ENCODE data around the gene BPHL.
A peak's percentile ranks its signal among the peaks of the same experiment; 100 is the strongest.

The BPHL gene

DNA sequence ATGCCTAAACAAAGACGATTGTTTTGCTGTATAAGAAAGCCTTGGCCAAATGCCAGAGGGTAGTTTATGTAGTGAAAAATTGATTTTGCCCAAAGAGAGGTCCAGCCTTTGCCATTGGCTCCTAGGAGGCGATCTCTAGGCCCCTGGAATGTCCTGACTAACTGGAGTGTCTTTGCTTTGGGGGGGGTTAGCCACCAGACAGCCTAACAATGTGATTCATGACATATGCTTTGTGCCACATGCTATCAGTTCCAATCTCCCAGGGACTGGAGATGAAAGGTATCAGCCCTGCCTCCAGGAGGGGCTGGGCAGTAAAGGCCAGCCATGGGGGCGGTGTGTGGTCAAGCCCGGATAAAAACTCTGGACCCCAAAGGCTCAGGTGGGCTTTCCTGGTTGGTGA is 71.5 kb downstream of the BPHL start:
- no peak for DNase-seq
- TF ChIP-seq EZH2 (IDR thresholded peaks at IDR 0.05; ENCODE audit: borderline replicate concordance, low read depth, low read length, severe bottlenecking) = no peak
- TF ChIP-seq, protein P1, sequence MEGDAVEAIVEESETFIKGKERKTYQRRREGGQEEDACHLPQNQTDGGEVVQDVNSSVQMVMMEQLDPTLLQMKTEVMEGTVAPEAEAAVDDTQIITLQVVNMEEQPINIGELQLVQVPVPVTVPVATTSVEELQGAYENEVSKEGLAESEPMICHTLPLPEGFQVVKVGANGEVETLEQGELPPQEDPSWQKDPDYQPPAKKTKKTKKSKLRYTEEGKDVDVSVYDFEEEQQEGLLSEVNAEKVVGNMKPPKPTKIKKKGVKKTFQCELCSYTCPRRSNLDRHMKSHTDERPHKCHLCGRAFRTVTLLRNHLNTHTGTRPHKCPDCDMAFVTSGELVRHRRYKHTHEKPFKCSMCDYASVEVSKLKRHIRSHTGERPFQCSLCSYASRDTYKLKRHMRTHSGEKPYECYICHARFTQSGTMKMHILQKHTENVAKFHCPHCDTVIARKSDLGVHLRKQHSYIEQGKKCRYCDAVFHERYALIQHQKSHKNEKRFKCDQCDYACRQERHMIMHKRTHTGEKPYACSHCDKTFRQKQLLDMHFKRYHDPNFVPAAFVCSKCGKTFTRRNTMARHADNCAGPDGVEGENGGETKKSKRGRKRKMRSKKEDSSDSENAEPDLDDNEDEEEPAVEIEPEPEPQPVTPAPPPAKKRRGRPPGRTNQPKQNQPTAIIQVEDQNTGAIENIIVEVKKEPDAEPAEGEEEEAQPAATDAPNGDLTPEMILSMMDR (IDR thresholded peaks at IDR 0.05; ENCODE audit: borderline replicate concordance, extremely low read depth, low read length, poor library complexity, severe bottlenecking) = no peak
- Histone ChIP-seq H3K36me3 (ENCODE audit: insufficient read depth, low read length) (no peaks in the 10 kb centered on the region), H4K20me1 (ENCODE audit: insufficient read depth, low read length) (no peaks in the 10 kb centered on the region), H3K4me1 (ENCODE audit: insufficient read depth, low read length) (no peaks in the 10 kb centered on the region), H2AFZ (ENCODE audit: low read depth, low read length) (no peak overlapping the region), H3K27ac (ENCODE audit: low read length) (no peak overlapping the region), H3K27me3 (ENCODE audit: insufficient read depth, low read length, poor library complexity) (peaks cover 16% of the 10 kb centered on the region), H3K9ac (ENCODE audit: low read depth, low read length) (no peak overlapping the region), H3K79me2 (ENCODE audit: insufficient read depth, low read length) (no peaks in the 10 kb centered on the region), H3K9me3 (ENCODE audit: insufficient read depth, low read length, severe bottlenecking) (no peaks in the 10 kb centered on the region), H3K4me2 (ENCODE audit: insufficient read depth, low read length) (no peak overlapping the region), H3K4me3 (ENCODE audit: low read depth in 1 of 2, low read length in 2 of 2) (no peak overlapping the region)
- no peak for ATAC-seq (ENCODE audit: insufficient read depth, low read depth)

DNA sequence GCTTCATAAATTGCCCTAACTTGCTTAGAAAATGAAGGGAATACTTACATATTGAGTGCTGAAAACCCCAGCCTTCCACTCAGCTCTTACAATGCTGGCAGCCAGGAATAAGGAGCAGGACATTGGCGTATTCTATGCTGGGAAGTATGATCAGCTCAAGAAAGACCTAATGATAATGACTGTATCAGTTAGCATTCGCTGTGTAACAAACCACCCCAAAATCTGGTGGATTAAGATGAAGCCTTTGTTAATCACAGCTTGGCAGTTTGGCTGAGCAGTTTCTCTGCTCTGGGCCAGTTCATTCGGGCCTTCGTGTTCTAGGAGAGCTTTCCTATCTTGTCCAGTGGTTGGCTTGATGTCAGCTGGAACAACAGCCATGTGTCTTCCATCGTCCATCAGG is 72.3 kb downstream of the BPHL start:
- Histone ChIP-seq H3K4me3 (ENCODE audit: low read depth in 1 of 2, low read length in 2 of 2) (no peak overlapping the region), H3K79me2 (ENCODE audit: insufficient read depth, low read length) (no peaks in the 10 kb centered on the region), H4K20me1 (ENCODE audit: insufficient read depth, low read length) (no peaks in the 10 kb centered on the region), H3K9ac (ENCODE audit: low read depth, low read length) (no peak overlapping the region), H2AFZ (ENCODE audit: low read depth, low read length) (no peak overlapping the region), H3K4me2 (ENCODE audit: insufficient read depth, low read length) (no peak overlapping the region), H3K36me3 (ENCODE audit: insufficient read depth, low read length) (no peaks in the 10 kb centered on the region), H3K27me3 (ENCODE audit: insufficient read depth, low read length, poor library complexity) (peaks cover 12% of the 10 kb centered on the region), H3K27ac (ENCODE audit: low read length) (no peak overlapping the region), H3K4me1 (ENCODE audit: insufficient read depth, low read length) (no peaks in the 10 kb centered on the region), H3K9me3 (ENCODE audit: insufficient read depth, low read length, severe bottlenecking) (no peaks in the 10 kb centered on the region)
- ATAC-seq (ENCODE audit: insufficient read depth, low read depth) = no peak
- no peak for DNase-seq
- TF ChIP-seq, protein P1 (IDR thresholded peaks at IDR 0.05; ENCODE audit: borderline replicate concordance, extremely low read depth, low read length, poor library complexity, severe bottlenecking) = no peak
- TF ChIP-seq EZH2 (IDR thresholded peaks at IDR 0.05; ENCODE audit: borderline replicate concordance, low read depth, low read length, severe bottlenecking) = no peak

DNA sequence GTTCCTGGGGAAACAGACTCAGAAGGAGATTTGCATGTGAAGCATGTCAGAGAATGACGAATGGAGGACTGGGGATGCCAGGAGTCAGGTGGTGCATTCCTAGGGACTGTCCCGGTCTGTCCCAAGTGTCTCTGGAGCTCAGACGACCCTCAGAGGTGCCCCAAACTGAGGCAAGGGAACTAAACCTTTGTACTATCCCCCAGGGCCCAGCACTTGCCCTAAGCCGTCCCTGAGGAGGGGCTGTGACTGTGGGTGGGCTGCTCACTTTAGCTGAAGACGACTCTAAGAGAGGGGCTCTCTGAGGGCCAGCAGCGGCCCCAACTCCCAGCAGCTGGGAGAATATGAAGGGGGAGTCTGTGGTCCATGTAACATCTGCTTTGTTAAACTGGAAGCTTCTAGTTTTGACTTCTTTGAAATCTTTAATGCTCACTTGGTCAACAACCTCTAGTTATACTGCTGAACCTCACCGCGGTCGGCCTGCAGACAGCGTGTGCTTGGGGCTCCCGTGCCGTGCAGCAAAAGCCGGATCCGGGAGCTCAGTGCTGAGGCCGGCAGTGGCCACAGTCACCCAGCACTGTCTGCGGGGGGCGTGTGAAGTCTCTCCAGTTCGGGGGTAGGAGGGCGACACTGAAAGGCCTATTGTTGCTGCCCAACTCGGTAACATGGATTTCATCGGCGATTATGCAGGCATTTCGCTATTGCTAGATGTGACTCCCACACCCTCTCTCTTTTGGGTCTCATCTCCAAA is 74.8 kb downstream of the BPHL start:
- DNase-seq (no peak), ATAC-seq (ENCODE audit: insufficient read depth, low read depth) (no peak)
- no peak overlapping the region for H3K9ac ChIP-seq (ENCODE audit: low read depth, low read length)
- H3K79me2 ChIP-seq (ENCODE audit: insufficient read depth, low read length) = no peaks in the 10 kb centered on the region
- H3K4me2 ChIP-seq (ENCODE audit: insufficient read depth, low read length) = no peak overlapping the region
- no peak overlapping the region for H3K27ac ChIP-seq (ENCODE audit: low read length)
- TF ChIP-seq EZH2 (IDR thresholded peaks at IDR 0.05; ENCODE audit: borderline replicate concordance, low read depth, low read length, severe bottlenecking) = no peak
- H3K27me3 ChIP-seq (ENCODE audit: insufficient read depth, low read length, poor library complexity) = peaks cover 5% of the 10 kb centered on the region
- H3K36me3 ChIP-seq (ENCODE audit: insufficient read depth, low read length) = no peaks in the 10 kb centered on the region
- no peaks in the 10 kb centered on the region for H3K4me1 ChIP-seq (ENCODE audit: insufficient read depth, low read length)
- H3K4me3 ChIP-seq (ENCODE audit: low read depth in 1 of 2, low read length in 2 of 2) = no peak overlapping the region
- no peaks in the 10 kb centered on the region for H4K20me1 ChIP-seq (ENCODE audit: insufficient read depth, low read length)
- no peaks in the 10 kb centered on the region for H3K9me3 ChIP-seq (ENCODE audit: insufficient read depth, low read length, severe bottlenecking)
- H2AFZ ChIP-seq (ENCODE audit: low read depth, low read length) = no peak overlapping the region

DNA sequence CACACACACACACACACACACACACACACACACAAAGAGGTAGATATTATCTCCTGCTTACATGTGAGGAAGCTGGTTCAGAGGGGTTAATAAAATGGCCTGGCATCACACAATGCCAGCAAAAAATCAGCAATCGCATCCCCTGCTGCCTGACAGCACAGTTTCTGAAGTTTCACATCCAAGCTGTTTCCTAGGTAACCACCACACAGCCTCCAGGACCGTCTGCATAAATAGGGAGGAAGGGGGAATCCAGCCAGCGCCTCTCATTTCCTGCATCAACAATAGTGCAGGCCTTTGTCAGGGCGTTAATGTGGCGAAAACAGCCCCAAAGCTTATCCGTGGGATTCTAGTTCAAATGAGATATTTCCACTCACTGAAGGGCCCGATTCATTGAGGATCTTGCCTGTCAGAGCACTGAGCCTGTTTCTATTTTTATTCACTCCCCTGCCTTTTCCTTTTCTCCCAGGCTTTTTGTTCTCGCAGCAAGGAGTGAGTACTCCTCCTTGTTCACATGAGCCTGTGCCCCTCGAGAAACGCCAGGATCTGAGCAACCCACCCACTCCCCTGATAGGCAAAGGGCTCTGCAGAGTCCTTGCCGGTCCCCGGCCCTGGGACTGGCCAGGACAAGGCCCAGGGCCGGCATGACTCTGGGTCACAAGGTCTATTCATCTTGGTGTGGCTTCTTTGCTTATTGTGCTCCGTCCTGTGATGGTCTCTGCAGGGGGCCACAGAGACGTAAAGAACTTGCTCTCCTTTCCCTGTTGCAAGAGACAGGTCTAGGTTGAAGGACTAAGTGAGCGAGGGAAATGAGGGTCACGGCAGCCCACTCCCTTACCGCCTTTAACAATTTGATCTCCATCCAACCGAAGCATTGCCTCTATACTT is 76.3 kb downstream of the BPHL start:
- Histone ChIP-seq H3K9ac (ENCODE audit: low read depth, low read length) (no peak overlapping the region), H3K27me3 (ENCODE audit: insufficient read depth, low read length, poor library complexity) (no peaks in the 10 kb centered on the region), H4K20me1 (ENCODE audit: insufficient read depth, low read length) (no peaks in the 10 kb centered on the region), H3K4me2 (ENCODE audit: insufficient read depth, low read length) (no peak overlapping the region), H3K9me3 (ENCODE audit: insufficient read depth, low read length, severe bottlenecking) (no peaks in the 10 kb centered on the region), H3K4me1 (ENCODE audit: insufficient read depth, low read length) (no peaks in the 10 kb centered on the region), H3K4me3 (ENCODE audit: low read depth in 1 of 2, low read length in 2 of 2) (no peak overlapping the region), H3K27ac (ENCODE audit: low read length) (no peak overlapping the region), H3K79me2 (ENCODE audit: insufficient read depth, low read length) (no peaks in the 10 kb centered on the region), H3K36me3 (ENCODE audit: insufficient read depth, low read length) (no peaks in the 10 kb centered on the region), H2AFZ (ENCODE audit: low read depth, low read length) (no peak overlapping the region)
- ATAC-seq (ENCODE audit: insufficient read depth, low read depth) (no peak), DNase-seq (peak; percentile 8)
- TF ChIP-seq, protein P1 (IDR thresholded peaks at IDR 0.05; ENCODE audit: borderline replicate concordance, extremely low read depth, low read length, poor library complexity, severe bottlenecking) = no peak
- TF ChIP-seq EZH2 (IDR thresholded peaks at IDR 0.05; ENCODE audit: borderline replicate concordance, low read depth, low read length, severe bottlenecking) = no peak
